SIG-M5 (cell line): ENCODE results near the gene SP140L.
"Not testable (repeated sequence)": the region's sequence is repeated elsewhere in the genome, so short reads cannot be mapped to it uniquely, and the experiment has no call there.

ENCODE experiments used
- DNase-seq: peaks from one replicate; lab custom pipeline; 2025; lab: John Stamatoyannopoulos, UW

The SP140L gene

GRCh38 chr2:230326453-230327417 lies at the start of gene SP140L:
TSS of gene SP140L (plus strand) at chr2:230327193. CDS start at chr2:230327270, 77 bp downstream.
- peak; percentile 68 for DNase-seq

DNA sequence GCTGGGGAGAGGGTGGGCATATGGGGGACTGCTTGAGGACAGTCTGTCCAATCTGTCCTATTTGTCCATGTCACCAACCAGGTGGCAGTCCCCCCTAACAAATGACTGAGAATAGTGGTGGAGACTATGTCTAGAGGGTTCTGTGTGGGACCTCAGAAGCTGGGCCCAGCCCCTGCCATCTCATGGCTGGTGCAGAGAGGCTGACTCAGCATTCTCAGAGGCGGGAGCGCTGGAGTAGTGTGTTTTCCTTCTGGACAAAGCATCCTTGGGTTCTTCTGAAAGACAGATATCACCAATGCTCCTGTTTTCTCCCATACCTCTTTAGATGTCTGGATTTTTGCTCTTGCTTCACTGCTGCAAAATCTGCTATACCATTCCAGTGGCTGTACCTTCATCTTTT lies 44.1 kb upstream of the SP140L start:
- no peak for DNase-seq

GRCh38 chr2:230286048-230286447 lies 40.9 kb upstream of the SP140L start:
- no peak for DNase-seq

- not testable (repeated sequence) for DNase-seq
Observed at GRCh38 chr2:230289311-230289710, 37.7 kb upstream of the SP140L start.

- DNase-seq: no peak
Observed at GRCh38 chr2:230295192-230295591, 31.8 kb upstream of the SP140L start.

GRCh38 chr2:230296917-230297316 lies 30.1 kb upstream of the SP140L start:
- no peak for DNase-seq

- DNase-seq: no peak
Observed at GRCh38 chr2:230299618-230300017, 27.4 kb upstream of the SP140L start.

- DNase-seq: no peak
Observed at GRCh38 chr2:230305416-230306275, 21.3 kb upstream of the SP140L start.

DNA sequence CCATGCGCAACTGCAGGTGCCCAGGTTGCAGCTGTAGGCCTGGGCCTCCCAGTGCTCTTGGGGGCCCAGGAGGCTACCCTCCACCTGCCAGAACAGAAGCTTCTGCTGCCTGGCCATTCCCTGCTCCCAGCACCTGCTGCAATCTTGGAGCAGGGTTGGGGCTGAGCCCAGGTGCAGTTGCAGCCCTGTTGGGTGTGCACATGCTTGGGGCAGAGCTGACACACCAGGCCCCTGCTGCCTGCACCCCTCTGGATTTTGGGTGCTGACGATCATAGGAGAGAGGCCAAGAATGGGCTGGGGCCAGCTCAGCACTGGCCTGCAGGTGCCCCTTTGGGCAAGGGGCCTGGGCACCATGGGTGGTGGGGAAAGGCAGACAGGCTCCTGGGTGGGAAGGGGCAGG lies 20.5 kb upstream of the SP140L start:
- no peak for DNase-seq

GRCh38 chr2:230307485-230307884 lies 19.5 kb upstream of the SP140L start:
- DNase-seq: no peak

DNA sequence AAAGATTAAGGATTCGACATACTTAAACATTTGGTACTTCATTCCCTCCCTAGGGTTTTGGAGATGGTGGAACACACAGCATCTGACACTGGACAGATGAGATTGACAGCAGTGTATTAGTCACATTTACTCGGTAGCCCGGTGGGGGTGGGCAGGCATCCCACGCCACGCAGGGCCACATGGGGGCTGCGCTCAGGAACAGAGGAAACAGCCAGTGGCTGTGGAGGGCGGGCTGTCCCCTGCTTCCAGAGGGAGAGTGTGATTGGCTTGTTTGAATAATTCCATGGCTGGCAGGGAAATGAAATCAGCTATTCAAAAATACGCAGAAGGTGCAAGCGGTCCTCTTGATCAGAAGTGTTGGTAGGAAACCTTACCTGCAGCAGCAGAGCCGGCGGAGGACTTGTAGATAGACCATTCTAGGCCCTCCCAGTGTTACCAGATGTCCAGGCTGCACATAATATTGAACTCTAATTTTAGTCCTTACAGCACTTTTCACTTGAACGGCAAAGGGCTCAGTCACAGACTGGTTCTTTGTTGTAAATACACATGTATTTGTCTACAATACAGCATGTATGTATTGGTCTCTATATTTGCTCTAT lies 18.5 kb upstream of the SP140L start:
- no peak for DNase-seq

DNA sequence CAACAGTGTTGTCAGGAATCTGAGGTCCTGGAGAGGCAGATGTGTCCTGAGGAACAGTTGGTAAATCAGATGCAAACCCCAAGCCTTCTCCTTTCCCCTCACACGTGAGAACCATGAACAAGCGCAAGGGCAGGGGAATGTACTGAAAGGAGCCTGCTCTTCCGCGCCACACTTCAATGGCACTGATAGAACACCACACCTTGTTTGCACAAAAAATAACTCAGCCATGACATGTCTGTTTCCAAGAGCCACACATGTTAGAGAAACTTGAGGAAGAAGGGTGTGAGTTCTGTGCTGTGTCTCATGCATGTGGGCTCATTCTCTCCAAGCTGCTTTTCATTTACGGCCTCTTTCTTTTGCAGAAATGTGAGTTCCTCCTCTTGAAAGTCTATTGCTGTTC lies 16.2 kb upstream of the SP140L start:
- DNase-seq: not testable (repeated sequence)

GRCh38 chr2:230311634-230312033 lies 15.4 kb upstream of the SP140L start:
- DNase-seq: not testable (repeated sequence)

DNA sequence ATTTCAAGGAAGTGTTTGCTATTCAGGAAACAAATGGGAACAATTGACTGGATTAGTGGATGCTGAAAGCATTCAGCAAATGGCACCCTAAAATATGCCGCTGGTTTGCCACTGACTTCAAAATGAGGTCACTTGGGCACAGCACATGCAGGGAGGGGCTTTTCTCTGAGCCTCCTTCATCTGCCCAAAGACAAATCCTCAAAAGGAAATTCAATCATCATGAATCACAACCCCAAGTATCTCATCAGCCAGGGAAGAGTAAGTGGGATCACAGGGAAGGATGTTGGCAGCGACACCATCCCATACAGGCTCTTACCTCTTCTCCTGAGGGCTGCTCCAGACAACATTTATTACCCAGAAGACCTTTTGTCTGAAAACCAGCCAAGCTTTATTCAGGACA lies 14.4 kb upstream of the SP140L start:
- no peak for DNase-seq

- no peak for DNase-seq
Observed at GRCh38 chr2:230317366-230317765, 9.6 kb upstream of the SP140L start.

DNA sequence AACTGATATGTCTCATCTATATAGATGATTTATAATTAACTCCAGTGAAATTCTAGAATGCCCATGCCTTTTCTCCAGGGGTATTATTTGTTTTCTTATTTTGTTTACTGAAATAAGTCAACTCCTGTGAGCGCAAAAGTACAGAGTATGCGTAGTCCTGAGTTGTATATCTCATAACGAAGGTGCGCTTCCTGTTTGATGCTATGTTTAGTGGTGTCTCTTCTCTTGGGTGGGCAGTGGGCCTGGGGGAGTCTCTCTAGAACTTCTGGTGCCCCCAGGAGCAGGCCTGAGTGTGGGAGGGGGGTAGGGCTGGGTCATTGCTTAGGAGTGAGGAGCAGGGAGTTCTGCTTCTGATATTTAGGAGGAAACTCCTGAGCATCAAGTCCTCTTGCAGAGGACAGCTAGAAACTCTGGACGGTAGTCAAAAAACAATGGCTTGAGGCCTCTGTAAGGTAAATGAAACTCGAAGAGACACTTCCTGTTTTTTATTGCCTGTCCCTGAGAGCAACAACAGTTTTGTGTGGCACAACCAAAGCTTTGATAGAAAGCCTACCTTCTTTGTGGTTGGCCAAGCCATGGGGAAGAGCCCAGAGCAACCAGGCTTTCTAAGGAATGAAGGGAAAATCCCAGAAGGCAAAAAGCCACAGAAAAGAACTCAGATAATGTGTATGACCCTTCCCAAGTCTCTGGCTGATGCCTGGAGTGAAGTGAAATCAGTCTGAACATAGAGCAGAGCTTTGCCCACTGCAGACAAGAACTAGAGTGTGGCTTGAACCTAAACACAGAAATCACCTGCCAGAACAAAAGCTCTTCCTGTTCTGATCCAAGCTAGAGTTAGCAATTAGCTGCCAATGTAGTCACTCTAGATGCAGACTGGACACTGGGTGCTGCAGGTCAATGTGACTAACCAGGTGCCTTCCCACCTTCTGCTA lies 8.5 kb upstream of the SP140L start:
- no peak for DNase-seq

- DNase-seq: no peak
Observed at GRCh38 chr2:230319211-230319862, 7.7 kb upstream of the SP140L start.

DNA sequence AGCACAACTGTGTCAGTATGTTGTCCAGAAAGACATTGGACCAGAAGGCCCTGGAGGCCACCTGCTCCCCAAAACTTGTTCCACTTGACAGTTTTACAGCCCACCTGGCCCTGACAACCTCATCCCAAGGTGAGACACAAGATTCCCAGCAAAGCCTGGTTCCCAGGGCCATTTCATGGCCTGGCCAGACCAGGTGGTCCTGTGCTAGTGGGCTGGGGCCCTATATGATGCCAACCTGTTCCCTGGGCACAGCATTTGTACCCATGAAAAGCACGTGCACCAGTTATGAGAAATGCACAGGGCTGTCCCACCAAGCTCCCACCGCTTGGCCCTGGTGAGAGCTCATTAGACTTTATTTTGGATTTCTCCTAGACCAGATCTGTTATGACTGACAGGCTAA lies 6.0 kb upstream of the SP140L start:
- DNase-seq: no peak

GRCh38 chr2:230322561-230323384 lies 4.2 kb upstream of the SP140L start:
- no peak for DNase-seq
